K562 (cell line): ENCODE results near the gene NETO1. TPM values are rescaled to one million over a fixed set of nuclear protein-coding genes. Genes with fewer than 3 reads are reported as not detected.

Experiments
- BDP1 ChIP-seq: IDR thresholded peaks from 3 replicates; pipeline ENCODE4 v1.6.1; 2011; ENCODE audit not compliant: insufficient read length, insufficient read depth
- EWSR1 ChIP-seq: fragments of 450-650 bp; IDR thresholded peaks from 2 replicates; pipeline ENCODE4 v1.6.1; 2018; ENCODE audit warnings: borderline replicate concordance, mild to moderate bottlenecking, low read depth, moderate library complexity; ENCODE audit not compliant: partially characterized antibody
- FOXP1 ChIP-seq: sonication (generic); formaldehyde crosslinking; IDR thresholded peaks from 2 replicates; pipeline ENCODE4 v1.8.0; 2022; ENCODE audit warnings: mild to moderate bottlenecking, missing genetic modification reagents
- GTF2E2 ChIP-seq: fragments of 200-800 bp; sonication (Bioruptor generic); IDR thresholded peaks from 2 replicates; pipeline ENCODE4 v1.6.1; 2016; ENCODE audit warnings: missing genetic modification characterization, missing compliant biosample characterization
- MECOM ChIP-seq: fragments of 250-450 bp; sonication (Bioruptor Pico); IDR thresholded peaks from 2 replicates; pipeline ENCODE4 v1.8.0; 2022; ENCODE audit warnings: inconsistent platforms
- NRF1 ChIP-seq, 2 experiments: fragments of 450-650 bp; IDR thresholded peaks in 1 of 2; conservative IDR thresholded peaks in 1 of 2; 2 replicates each; pipeline ENCODE4 v1.6.1; 2014; ENCODE audit warnings: mild to moderate bottlenecking in 2 of 2
- PRMT5 ChIP-seq: sonication (generic); formaldehyde crosslinking; IDR thresholded peaks from 2 replicates; pipeline ENCODE4 v1.5.0; 2020; ENCODE audit warnings: missing genetic modification reagents
- PTBP1 ChIP-seq: fragments of 200-400 bp; formaldehyde crosslinking; IDR thresholded peaks from 2 replicates; pipeline ENCODE4 v1.6.1; 2017; ENCODE audit warnings: low read depth, low read length
- RBM34 ChIP-seq: fragments of 200-400 bp; formaldehyde crosslinking; IDR thresholded peaks from 2 replicates; pipeline ENCODE4 v1.6.1; 2018; ENCODE audit warnings: low read length, borderline replicate concordance; ENCODE audit not compliant: insufficient read depth
- ZNF12 ChIP-seq: sonication (generic); formaldehyde crosslinking; IDR thresholded peaks from 2 replicates; pipeline ENCODE4 v1.4.0; 2020; ENCODE audit warnings: mild to moderate bottlenecking, missing genetic modification reagents
- polyA plus RNA-seq, 8 experiments: library from polyadenylated mRNA; depleted of rRNA in 4 of 8; stranded (reverse) in 5 of 8; unstranded in 3 of 8; fragments of >200 nt; fragmentation: Nextera tagmentation in 2 of 8; fragmentation: Illumina TruSeq in 1 of 8; extraction: Ambion mirVana in 2 of 8; extraction: Trizol in 1 of 8; gene quantifications; 2 replicates each; pipeline versions ENCODE4 v1.2.1 to v1.2.3, GENCODE V29; 2011 to 2014; ENCODE audit warnings: inconsistent platforms in 1 of 8, missing spikeins in 1 of 8
- total RNA-seq, 7 experiments: library from RNA; depleted of rRNA in 6 of 7; stranded (reverse); fragments of >200 nt in 6 of 7; fragmentation: Illumina TruSeq in 2 of 7; extraction: Trizol in 2 of 7; gene quantifications; 2 replicates each; pipeline versions ENCODE4 v1.2.1 to v1.2.3, GENCODE V29; 2011 to 2021; ENCODE audit warnings: low replicate concordance in 1 of 7
- TF ChIP-seq, protein P1 (sequence below), 2 experiments: fragments of 450-650 bp; IDR thresholded peaks; 2 replicates each; pipeline ENCODE4 v1.6.1; 2016; ENCODE audit warnings: mild to moderate bottlenecking in 2 of 2, borderline replicate concordance in 1 of 2, low read depth in 1 of 2, moderate library complexity in 1 of 2
- TF ChIP-seq, protein P2 (sequence below): fragments of 250-450 bp; sonication (Bioruptor Pico); IDR thresholded peaks from 2 replicates; pipeline ENCODE4 v1.8.0; 2021; ENCODE audit warnings: moderate library complexity, mild to moderate bottlenecking, inconsistent platforms

NETO1 gene
- total and polyA plus RNA-seq, 9 of the 15 experiments (the other 6 are each of a cell fraction or from before 2014, with no cell fraction given), result not detected

- TF ChIP-seq, protein P1, sequence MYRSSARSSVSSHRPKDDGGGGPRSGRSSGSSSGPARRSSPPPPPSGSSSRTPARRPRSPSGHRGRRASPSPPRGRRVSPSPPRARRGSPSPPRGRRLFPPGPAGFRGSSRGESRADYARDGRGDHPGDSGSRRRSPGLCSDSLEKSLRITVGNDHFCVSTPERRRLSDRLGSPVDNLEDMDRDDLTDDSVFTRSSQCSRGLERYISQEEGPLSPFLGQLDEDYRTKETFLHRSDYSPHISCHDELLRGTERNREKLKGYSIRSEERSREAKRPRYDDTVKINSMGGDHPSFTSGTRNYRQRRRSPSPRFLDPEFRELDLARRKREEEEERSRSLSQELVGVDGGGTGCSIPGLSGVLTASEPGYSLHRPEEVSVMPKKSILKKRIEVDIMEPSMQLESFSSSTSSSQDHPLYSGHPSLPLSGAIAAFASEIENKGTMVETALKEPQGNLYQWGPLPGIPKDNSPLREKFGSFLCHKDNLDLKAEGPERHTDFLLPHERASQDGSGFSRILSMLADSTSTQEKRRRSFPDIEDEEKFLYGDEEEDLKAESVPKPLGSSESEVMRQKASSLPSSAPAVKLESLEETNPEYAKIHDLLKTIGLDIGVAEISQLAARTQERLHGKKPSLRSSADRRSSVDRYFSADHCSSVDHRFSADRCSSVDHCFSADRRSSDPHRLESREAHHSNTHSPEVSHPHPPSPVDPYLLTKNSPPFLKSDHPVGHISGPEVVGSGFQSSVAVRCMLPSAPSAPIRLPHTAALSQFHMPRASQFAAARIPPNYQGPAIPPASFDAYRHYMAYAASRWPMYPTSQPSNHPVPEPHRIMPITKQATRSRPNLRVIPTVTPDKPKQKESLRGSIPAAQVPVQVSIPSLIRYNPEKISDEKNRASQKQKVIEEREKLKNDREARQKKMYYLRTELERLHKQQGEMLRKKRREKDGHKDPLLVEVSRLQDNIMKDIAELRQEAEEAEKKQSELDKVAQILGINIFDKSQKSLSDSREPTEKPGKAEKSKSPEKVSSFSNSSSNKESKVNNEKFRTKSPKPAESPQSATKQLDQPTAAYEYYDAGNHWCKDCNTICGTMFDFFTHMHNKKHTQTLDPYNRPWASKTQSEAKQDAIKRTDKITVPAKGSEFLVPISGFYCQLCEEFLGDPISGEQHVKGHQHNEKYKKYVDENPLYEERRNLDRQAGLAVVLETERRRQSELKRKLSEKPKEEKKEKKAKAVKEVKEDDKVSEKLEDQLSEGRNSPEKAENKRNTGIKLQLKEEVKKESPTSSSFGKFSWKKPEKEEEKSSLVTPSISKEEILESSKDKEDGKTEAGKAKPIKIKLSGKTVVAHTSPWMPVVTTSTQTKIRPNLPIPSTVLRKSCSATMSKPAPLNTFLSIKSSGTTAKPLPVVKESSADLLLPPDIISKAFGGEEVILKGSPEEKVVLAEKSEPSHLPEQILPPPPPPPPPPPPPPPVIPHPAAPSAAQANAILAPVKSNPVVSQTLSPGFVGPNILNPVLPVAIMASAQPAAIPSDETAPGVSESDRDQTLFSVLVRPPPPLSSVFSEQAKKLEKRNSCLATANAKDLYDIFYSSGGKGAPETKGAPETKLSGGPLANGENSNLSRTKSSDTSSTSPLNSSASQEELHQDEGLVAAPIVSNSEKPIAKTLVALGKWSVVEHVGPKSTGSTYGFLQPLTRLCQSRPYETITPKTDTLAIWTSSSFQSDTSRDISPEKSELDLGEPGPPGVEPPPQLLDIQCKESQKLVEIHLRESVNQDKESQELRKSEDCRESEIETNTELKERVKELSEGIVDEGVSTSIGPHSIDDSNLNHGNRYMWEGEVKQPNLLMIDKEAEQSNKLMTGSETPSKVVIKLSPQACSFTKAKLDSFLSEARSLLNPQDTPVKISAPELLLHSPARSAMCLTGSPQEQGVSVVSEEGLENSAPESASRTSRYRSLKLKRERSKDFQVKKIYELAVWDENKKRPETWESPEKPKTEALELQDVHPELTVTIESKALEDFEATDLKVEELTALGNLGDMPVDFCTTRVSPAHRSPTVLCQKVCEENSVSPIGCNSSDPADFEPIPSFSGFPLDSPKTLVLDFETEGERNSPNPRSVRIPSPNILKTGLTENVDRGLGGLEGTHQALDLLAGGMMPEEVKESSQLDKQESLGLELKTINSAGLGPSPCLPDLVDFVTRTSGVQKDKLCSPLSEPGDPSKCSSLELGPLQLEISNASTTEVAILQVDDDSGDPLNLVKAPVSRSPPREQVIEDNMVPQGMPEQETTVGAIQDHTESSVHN (IDR thresholded peaks at IDR 0.05; ENCODE audit: borderline replicate concordance in 1 of 2, low read depth in 1 of 2), result no peak
- no peak for TF ChIP-seq RBM34
- TF ChIP-seq, protein P2, sequence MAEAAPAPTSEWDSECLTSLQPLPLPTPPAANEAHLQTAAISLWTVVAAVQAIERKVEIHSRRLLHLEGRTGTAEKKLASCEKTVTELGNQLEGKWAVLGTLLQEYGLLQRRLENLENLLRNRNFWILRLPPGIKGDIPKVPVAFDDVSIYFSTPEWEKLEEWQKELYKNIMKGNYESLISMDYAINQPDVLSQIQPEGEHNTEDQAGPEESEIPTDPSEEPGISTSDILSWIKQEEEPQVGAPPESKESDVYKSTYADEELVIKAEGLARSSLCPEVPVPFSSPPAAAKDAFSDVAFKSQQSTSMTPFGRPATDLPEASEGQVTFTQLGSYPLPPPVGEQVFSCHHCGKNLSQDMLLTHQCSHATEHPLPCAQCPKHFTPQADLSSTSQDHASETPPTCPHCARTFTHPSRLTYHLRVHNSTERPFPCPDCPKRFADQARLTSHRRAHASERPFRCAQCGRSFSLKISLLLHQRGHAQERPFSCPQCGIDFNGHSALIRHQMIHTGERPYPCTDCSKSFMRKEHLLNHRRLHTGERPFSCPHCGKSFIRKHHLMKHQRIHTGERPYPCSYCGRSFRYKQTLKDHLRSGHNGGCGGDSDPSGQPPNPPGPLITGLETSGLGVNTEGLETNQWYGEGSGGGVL (CRISPR knock-in tag), result no peak
- no peak for TF ChIP-seq FOXP1 (CRISPR knock-in tag)
- no peak for TF ChIP-seq BDP1
- TF ChIP-seq EWSR1, result no peak
- no peak for TF ChIP-seq NRF1 (conservative IDR thresholded peaks at IDR 0.05 in 1 of 2, IDR thresholded peaks at IDR 0.05 in 1 of 2)
- TF ChIP-seq ZNF12, result no peak
- no peak for TF ChIP-seq PTBP1
- TF ChIP-seq PRMT5 (CRISPR knock-in tag), result no peak
- no peak for TF ChIP-seq MECOM (CRISPR knock-in tag)
- no peak for TF ChIP-seq GTF2E2 (tag)
Observed at GRCh38 chr18:72871091-72871490, 3.3 kb upstream of the NETO1 start (continued).
